HUES48 (cell line): ENCODE measurements around the gene NEURL1.

ENCODE experiments used
- H3K27ac ChIP-seq: one replicate; pipeline ENCODE4 v1.7.0; 2013; ENCODE audit warnings: low read depth, low read length, inconsistent platforms
- H3K27me3 ChIP-seq: 2 replicates; pipeline ENCODE4 v1.6.1; 2013; ENCODE audit warnings: mild to moderate bottlenecking, low read length; ENCODE audit not compliant: control insufficient read depth, insufficient read depth
- H3K36me3 ChIP-seq: 2 replicates; pipeline ENCODE4 v1.6.1; 2013; ENCODE audit warnings: low read length; ENCODE audit not compliant: control insufficient read depth, insufficient read depth
- H3K4me1 ChIP-seq: 2 replicates; pipeline ENCODE4 v1.6.1; 2013; ENCODE audit warnings: mild to moderate bottlenecking, low read length; ENCODE audit not compliant: control insufficient read depth, insufficient read depth
- H3K4me3 ChIP-seq: 2 replicates; pipeline ENCODE4 v1.5.1; 2013; ENCODE audit warnings: mild to moderate bottlenecking, low read depth, low read length
- H3K9ac ChIP-seq: 2 replicates; pipeline ENCODE4 v1.6.1; 2013; ENCODE audit warnings: mild to moderate bottlenecking, low read depth, low read length, moderate library complexity
- H3K9me3 ChIP-seq: 2 replicates; pipeline ENCODE4 v1.6.1; 2013; ENCODE audit warnings: low read length; ENCODE audit not compliant: control insufficient read depth, insufficient read depth

Gene NEURL1

GRCh38 chr10:103633846-103634245 is 140.3 kb downstream of the NEURL1 start:
- Histone ChIP-seq H3K36me3 (no peaks in the 10 kb centered on the region), H3K27me3 (no peaks in the 10 kb centered on the region), H3K9ac (no peak overlapping the region), H3K4me1 (peaks cover 34% of the 10 kb centered on the region), H3K4me3 (no peak overlapping the region), H3K27ac (no peak overlapping the region), H3K9me3 (no peaks in the 10 kb centered on the region)

GRCh38 chr10:103635580-103635979 is 142.1 kb downstream of the NEURL1 start:
- H3K9ac ChIP-seq, result no peak overlapping the region
- no peaks in the 10 kb centered on the region for H3K9me3 ChIP-seq
- no peaks in the 10 kb centered on the region for H3K27me3 ChIP-seq
- H3K27ac ChIP-seq, result peak overlapping the region; percentile 14
- no peak overlapping the region for H3K4me3 ChIP-seq
- peaks cover 36% of the 10 kb centered on the region for H3K4me1 ChIP-seq
- no peaks in the 10 kb centered on the region for H3K36me3 ChIP-seq

GRCh38 chr10:103636492-103636891 is 143.0 kb downstream of the NEURL1 start:
- Histone ChIP-seq H3K36me3 (no peaks in the 10 kb centered on the region), H3K27me3 (no peaks in the 10 kb centered on the region), H3K27ac (peak overlapping the region; percentile 65), H3K9me3 (no peaks in the 10 kb centered on the region), H3K9ac (no peak overlapping the region), H3K4me3 (no peak overlapping the region), H3K4me1 (peaks cover 36% of the 10 kb centered on the region)

GRCh38 chr10:103637011-103637410 is 143.5 kb downstream of the NEURL1 start:
- Histone ChIP-seq H3K36me3 (no peaks in the 10 kb centered on the region), H3K4me1 (peaks cover 36% of the 10 kb centered on the region), H3K27ac (peak overlapping the region; percentile 65), H3K9ac (no peak overlapping the region), H3K4me3 (no peak overlapping the region), H3K9me3 (no peaks in the 10 kb centered on the region), H3K27me3 (no peaks in the 10 kb centered on the region)

- no peak overlapping the region for H3K4me3 ChIP-seq
- H3K27ac ChIP-seq, result no peak overlapping the region
- H3K27me3 ChIP-seq, result no peaks in the 10 kb centered on the region
- H3K4me1 ChIP-seq, result peaks cover 36% of the 10 kb centered on the region
- H3K9me3 ChIP-seq, result no peaks in the 10 kb centered on the region
- H3K9ac ChIP-seq, result no peak overlapping the region
- no peaks in the 10 kb centered on the region for H3K36me3 ChIP-seq
These were observed 144.5 kb downstream of the NEURL1 start for GRCh38 chr10:103637927-103638557.

GRCh38 chr10:103638948-103639347 is 145.4 kb downstream of the NEURL1 start:
- no peaks in the 10 kb centered on the region for H3K9me3 ChIP-seq
- H3K27me3 ChIP-seq, result no peaks in the 10 kb centered on the region
- H3K9ac ChIP-seq, result no peak overlapping the region
- H3K27ac ChIP-seq, result no peak overlapping the region
- H3K4me3 ChIP-seq, result no peak overlapping the region
- H3K36me3 ChIP-seq, result no peaks in the 10 kb centered on the region
- H3K4me1 ChIP-seq, result peaks cover 36% of the 10 kb centered on the region

- Histone ChIP-seq H3K27ac (no peak overlapping the region), H3K9ac (no peak overlapping the region), H3K9me3 (no peaks in the 10 kb centered on the region), H3K4me1 (peaks cover 31% of the 10 kb centered on the region), H3K36me3 (no peaks in the 10 kb centered on the region), H3K27me3 (no peaks in the 10 kb centered on the region), H3K4me3 (no peak overlapping the region)
These were observed 147.1 kb downstream of the NEURL1 start for GRCh38 chr10:103640436-103641181.

GRCh38 chr10:103641326-103641725 is 147.8 kb downstream of the NEURL1 start:
- H3K9me3 ChIP-seq, result no peaks in the 10 kb centered on the region
- H3K4me1 ChIP-seq, result peaks cover 27% of the 10 kb centered on the region
- H3K27ac ChIP-seq, result no peak overlapping the region
- H3K4me3 ChIP-seq, result no peak overlapping the region
- H3K9ac ChIP-seq, result no peak overlapping the region
- no peaks in the 10 kb centered on the region for H3K27me3 ChIP-seq
- H3K36me3 ChIP-seq, result no peaks in the 10 kb centered on the region
